Measurements from ENCODE around the gene SH2D5. TPM values are rescaled to one million over a fixed set of nuclear protein-coding genes. Genes with fewer than 3 reads are reported as not detected.

SH2D5 gene
- polyA plus RNA-seq, 3 donors = not detected

- WGBS (ENCODE audit: insufficient coverage) = 96% methylated on average over 41 of the region's 41 CpGs
- intact Hi-C loops (cut with micrococcal nuclease) = no loop called here
- no peaks in the 10 kb centered on the region for H3K27me3 ChIP-seq (ENCODE audit: control insufficient read depth in 2 of 2, insufficient read depth in 2 of 2, low read length in 2 of 2)
These were observed 27.9 kb downstream of the SH2D5 start for GRCh38 chr1:20704390-20705202.

More at GRCh38 chr1:20704390-20705202, 27.9 kb downstream of the SH2D5 start:
- Histone ChIP-seq H2AFZ (ENCODE audit: insufficient read depth, low read depth, low read length, poor library complexity, severe bottlenecking) (no peak overlapping the region), H3K9ac (ENCODE audit: insufficient read depth, low read length, poor library complexity, severe bottlenecking) (no peak overlapping the region), H4K20me1 (ENCODE audit: insufficient read depth, low read length) (no peaks in the 10 kb centered on the region), H3K9me3 (replicated peaks in 1 of 2; ENCODE audit: control insufficient read depth in 1 of 2, insufficient read depth in 1 of 2, low read length in 2 of 2) (no peaks in the 10 kb centered on the region), H3K79me2 (ENCODE audit: insufficient read depth, low read length) (no peaks in the 10 kb centered on the region), H3K4me3 (replicated peaks in 1 of 3; ENCODE audit: low read depth in 2 of 3, low read length in 3 of 3) (no peak overlapping the region), H3K4me2 (replicated peaks; ENCODE audit: extremely low read depth, low read length, poor library complexity, severe bottlenecking) (no peak overlapping the region), H3K4me1 (ENCODE audit: control insufficient read depth in 1 of 2, insufficient read depth in 2 of 2, low read length in 2 of 2) (no peaks in the 10 kb centered on the region), H3K27ac (ENCODE audit: low read depth in 1 of 2, low read length in 2 of 2) (no peak overlapping the region), H3K36me3 (replicated peaks in 1 of 2; ENCODE audit: control insufficient read depth in 1 of 2, insufficient read depth in 2 of 2, low read length in 2 of 2) (no peaks in the 10 kb centered on the region)
- Mint-ChIP-seq H3K4me3 (no peak overlapping the region), H3K27ac (no peak overlapping the region), H3K4me1 (no peaks in the 10 kb centered on the region), H3K27me3 (ENCODE audit: low read depth in 3 of 3) (peaks cover 8 to 11% (median 10%) of the 10 kb centered on the region in 3 donors), H3K9me3 (peaks cover 0 to 2% (median 0%) of the 10 kb centered on the region in 7 donors), H3K36me3 (no peaks in the 10 kb centered on the region)
- no peak for TF ChIP-seq CTCF (IDR thresholded peaks at IDR 0.05)
- DNase-seq = no peak

Data from CD14-positive monocyte (primary cell).